Neural progenitor cell (in vitro differentiated cells): ENCODE data around the gene SCAPER. TPM values are rescaled to one million over a fixed set of nuclear protein-coding genes. Genes with fewer than 3 reads are reported as not detected.

Experiments used
- DNase-seq: peaks from one replicate; pipeline ENCODE4 v3.0.0-alpha.2; 2016; ENCODE audit warnings: low spot score
- H2AFZ ChIP-seq: fragments of 200-600 bp; sonication (generic); replicated peaks from 2 replicates; pipeline ENCODE4 v1.6.1; 2016; ENCODE audit warnings: antibody characterized with exemption
- H3F3A ChIP-seq: fragments of 200-600 bp; sonication (generic); 2 replicates; pipeline ENCODE4 v1.6.1; 2016; ENCODE audit warnings: antibody characterized with exemption, low read depth
- H3K27ac ChIP-seq: fragments of 200-600 bp; sonication (generic); 2 replicates; pipeline ENCODE4 v1.5.1; 2016; ENCODE audit warnings: mild to moderate bottlenecking
- H3K27me3 ChIP-seq: fragments of 200-600 bp; sonication (generic); 2 replicates; pipeline ENCODE4 v1.6.1; 2016; ENCODE audit warnings: mild to moderate bottlenecking, moderate library complexity
- H3K36me3 ChIP-seq: fragments of 200-600 bp; sonication (generic); 2 replicates; pipeline ENCODE4 v1.5.1; 2016
- H3K4me1 ChIP-seq: fragments of 200-600 bp; sonication (generic); 2 replicates; pipeline ENCODE4 v1.6.1; 2016; ENCODE audit warnings: mixed run types
- H3K4me2 ChIP-seq: fragments of 200-600 bp; sonication (generic); 2 replicates; pipeline ENCODE4 v1.6.1; 2016
- H3K4me3 ChIP-seq: fragments of 200-600 bp; sonication (generic); 2 replicates; pipeline ENCODE4 v1.5.1; 2016
- H3K79me2 ChIP-seq: fragments of 200-600 bp; sonication (generic); 2 replicates; pipeline ENCODE4 v1.6.1; 2016; ENCODE audit warnings: low read depth
- H3K9ac ChIP-seq: fragments of 200-600 bp; sonication (generic); 2 replicates; pipeline ENCODE4 v1.6.1; 2016
- H3K9me3 ChIP-seq: fragments of 200-600 bp; sonication (generic); 2 replicates; pipeline ENCODE4 v1.5.1; 2016; ENCODE audit warnings: low read depth
- H4K20me1 ChIP-seq: fragments of 200-600 bp; sonication (generic); 2 replicates; pipeline ENCODE4 v1.6.1; 2016; ENCODE audit warnings: low read depth
- H3K27ac Mint-ChIP-seq: 3 replicates; pipeline ENCODE4 v1.8.0; 2021; ENCODE audit warnings: mixed read lengths
- H3K27me3 Mint-ChIP-seq: 2 replicates; pipeline ENCODE4 v1.8.0; 2022; ENCODE audit warnings: low read depth, mild to moderate bottlenecking, inconsistent platforms, moderate library complexity, mixed read lengths; ENCODE audit not compliant: insufficient read depth
- H3K36me3 Mint-ChIP-seq: 3 replicates; pipeline ENCODE4 v1.8.0; 2021; ENCODE audit warnings: mixed read lengths
- H3K4me1 Mint-ChIP-seq: 3 replicates; pipeline ENCODE4 v1.8.0; 2021; ENCODE audit warnings: mixed read lengths
- H3K4me3 Mint-ChIP-seq: 3 replicates; pipeline ENCODE4 v1.8.0; 2021; ENCODE audit warnings: mild to moderate bottlenecking, moderate library complexity, mixed read lengths
- H3K9me3 Mint-ChIP-seq: 3 replicates; pipeline ENCODE4 v1.8.0; 2020; ENCODE audit warnings: mixed read lengths
- EZH2 ChIP-seq: fragments of 200-600 bp; sonication (generic); IDR thresholded peaks from 2 replicates; pipeline ENCODE4 v1.6.1; 2017; ENCODE audit warnings: antibody characterized with exemption, mild to moderate bottlenecking, moderate library complexity
- EZH2phosphoT487 ChIP-seq: fragments of 200-600 bp; sonication (generic); IDR thresholded peaks from 2 replicates; pipeline ENCODE4 v1.6.1; 2017; ENCODE audit warnings: antibody characterized with exemption
- total RNA-seq: library from RNA; depleted of rRNA; stranded (reverse); fragments of >200 nt; gene quantifications from 2 replicates; pipeline ENCODE4 v1.2.3, GENCODE V29; 2015; ENCODE audit warnings: low replicate concordance
- TF ChIP-seq, protein P1 (sequence below): fragments of 200-600 bp; sonication (generic); IDR thresholded peaks from 2 replicates; pipeline ENCODE4 v1.5.1; 2017; ENCODE audit warnings: antibody characterized with exemption, mild to moderate bottlenecking

The SCAPER gene
- total RNA-seq, 1 donor from 2014 or later: 20.4 TPM

DNA sequence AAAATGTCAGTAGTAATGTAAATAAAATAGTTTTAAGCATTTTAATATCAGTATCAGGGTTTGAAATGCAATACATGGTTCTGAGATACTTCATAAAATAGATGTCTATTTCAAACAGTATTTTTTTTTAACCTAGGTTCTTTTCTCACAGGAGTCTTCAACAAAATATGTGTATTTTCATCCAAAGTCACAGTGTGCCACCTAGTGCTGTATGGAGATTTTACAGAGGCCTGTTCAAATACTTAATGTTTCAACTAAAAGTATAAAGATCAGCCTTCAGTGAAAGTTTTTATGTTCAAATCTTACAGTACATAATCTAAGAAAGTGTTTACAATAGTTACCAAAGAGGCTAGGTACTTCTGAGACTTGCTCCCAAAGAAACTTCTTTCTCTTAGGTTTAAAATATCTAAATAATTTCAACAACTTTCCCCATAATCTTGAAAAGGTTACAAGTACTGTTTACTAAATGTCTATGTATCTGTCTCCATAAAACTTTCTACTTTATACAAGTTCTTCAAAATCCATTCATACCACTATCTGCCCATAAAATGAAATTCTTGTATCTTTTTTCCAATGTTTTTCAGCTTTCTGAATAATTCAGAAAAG, 38.3 kb downstream of the SCAPER start:
- TF ChIP-seq, protein P1, sequence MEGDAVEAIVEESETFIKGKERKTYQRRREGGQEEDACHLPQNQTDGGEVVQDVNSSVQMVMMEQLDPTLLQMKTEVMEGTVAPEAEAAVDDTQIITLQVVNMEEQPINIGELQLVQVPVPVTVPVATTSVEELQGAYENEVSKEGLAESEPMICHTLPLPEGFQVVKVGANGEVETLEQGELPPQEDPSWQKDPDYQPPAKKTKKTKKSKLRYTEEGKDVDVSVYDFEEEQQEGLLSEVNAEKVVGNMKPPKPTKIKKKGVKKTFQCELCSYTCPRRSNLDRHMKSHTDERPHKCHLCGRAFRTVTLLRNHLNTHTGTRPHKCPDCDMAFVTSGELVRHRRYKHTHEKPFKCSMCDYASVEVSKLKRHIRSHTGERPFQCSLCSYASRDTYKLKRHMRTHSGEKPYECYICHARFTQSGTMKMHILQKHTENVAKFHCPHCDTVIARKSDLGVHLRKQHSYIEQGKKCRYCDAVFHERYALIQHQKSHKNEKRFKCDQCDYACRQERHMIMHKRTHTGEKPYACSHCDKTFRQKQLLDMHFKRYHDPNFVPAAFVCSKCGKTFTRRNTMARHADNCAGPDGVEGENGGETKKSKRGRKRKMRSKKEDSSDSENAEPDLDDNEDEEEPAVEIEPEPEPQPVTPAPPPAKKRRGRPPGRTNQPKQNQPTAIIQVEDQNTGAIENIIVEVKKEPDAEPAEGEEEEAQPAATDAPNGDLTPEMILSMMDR: peak; percentile 69
- no peak for TF ChIP-seq EZH2phosphoT487
- H3K4me1 Mint-ChIP-seq: peaks cover 3% of the 10 kb centered on the region
- Histone ChIP-seq H3K9me3 (no peaks in the 10 kb centered on the region), H4K20me1 (no peaks in the 10 kb centered on the region), H3K79me2 (no peaks in the 10 kb centered on the region), H3K27me3 (no peaks in the 10 kb centered on the region), H3K27ac (no peak overlapping the region), H3F3A (peaks cover 4% of the 10 kb centered on the region), H3K4me1 (peaks cover 8% of the 10 kb centered on the region), H3K4me2 (no peak overlapping the region), H3K4me3 (no peak overlapping the region), H3K36me3 (no peaks in the 10 kb centered on the region), H3K9ac (no peak overlapping the region), H2AFZ (no peak overlapping the region)
- H3K27ac Mint-ChIP-seq: no peak overlapping the region
- no peaks in the 10 kb centered on the region for H3K36me3 Mint-ChIP-seq
- no peaks in the 10 kb centered on the region for H3K9me3 Mint-ChIP-seq
- H3K27me3 Mint-ChIP-seq: no peaks in the 10 kb centered on the region
- peak; percentile 37 for DNase-seq
- H3K4me3 Mint-ChIP-seq: no peak overlapping the region

DNA sequence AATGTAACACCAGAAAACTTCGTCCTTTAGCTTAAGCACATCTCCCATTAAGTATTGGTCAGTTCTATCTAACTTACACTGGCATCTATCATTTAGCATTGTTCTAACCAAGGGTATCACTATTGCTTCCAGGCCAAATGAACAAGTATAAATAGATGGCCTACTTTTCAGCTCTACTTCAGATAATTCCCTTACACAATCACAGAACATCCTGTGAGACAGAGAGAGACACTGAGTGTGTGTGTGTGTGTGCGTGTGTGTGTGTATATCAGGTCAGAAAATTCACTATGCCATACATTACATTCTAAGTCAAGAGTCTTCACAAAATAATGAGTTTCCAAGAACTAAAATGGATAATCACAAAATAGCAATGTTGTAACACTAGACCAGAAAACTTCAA, 39.1 kb downstream of the SCAPER start:
- H3K9ac ChIP-seq: no peak overlapping the region
- Mint-ChIP-seq H3K4me3 (no peak overlapping the region), H3K36me3 (no peaks in the 10 kb centered on the region), H3K27me3 (no peaks in the 10 kb centered on the region), H3K4me1 (peaks cover 5% of the 10 kb centered on the region), H3K9me3 (no peaks in the 10 kb centered on the region), H3K27ac (no peak overlapping the region)
- H3K36me3 ChIP-seq: no peaks in the 10 kb centered on the region
- no peaks in the 10 kb centered on the region for H3K27me3 ChIP-seq
- TF ChIP-seq EZH2phosphoT487 (no peak), EZH2 (no peak)
- TF ChIP-seq, protein P1: no peak
- H3F3A ChIP-seq: peaks cover 4% of the 10 kb centered on the region
- DNase-seq: no peak
- peaks cover 14% of the 10 kb centered on the region for H3K4me1 ChIP-seq
- no peaks in the 10 kb centered on the region for H4K20me1 ChIP-seq
- H3K27ac ChIP-seq: no peak overlapping the region
- H3K4me3 ChIP-seq: no peak overlapping the region
- H3K9me3 ChIP-seq: no peaks in the 10 kb centered on the region
- H3K4me2 ChIP-seq: no peak overlapping the region
- no peaks in the 10 kb centered on the region for H3K79me2 ChIP-seq
- no peak overlapping the region for H2AFZ ChIP-seq

DNA sequence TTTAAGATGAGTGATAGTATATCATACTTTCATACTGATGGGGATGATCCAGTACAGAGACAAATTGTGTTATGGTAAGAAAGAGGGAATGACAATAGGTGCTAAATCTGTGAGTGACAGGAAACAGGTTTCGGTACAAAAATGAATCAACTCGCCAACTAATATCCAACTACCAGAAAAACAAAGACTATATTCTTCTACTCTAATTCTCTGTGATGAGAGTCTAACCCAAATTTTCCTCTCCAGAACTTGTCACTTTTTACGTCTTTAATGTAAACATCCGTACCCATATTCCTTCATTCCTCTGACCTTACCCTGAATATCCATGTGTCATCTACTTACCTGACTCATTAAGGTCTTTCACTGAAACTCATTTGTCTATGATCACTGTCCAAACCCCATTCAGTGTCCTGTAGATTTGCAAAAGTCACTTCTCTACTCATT, 39.6 kb downstream of the SCAPER start:
- no peaks in the 10 kb centered on the region for H3K9me3 ChIP-seq
- H3K27ac ChIP-seq: no peak overlapping the region
- H3K4me3 ChIP-seq: no peak overlapping the region
- no peaks in the 10 kb centered on the region for H3K79me2 ChIP-seq
- no peak for TF ChIP-seq EZH2
- TF ChIP-seq, protein P1: no peak
- TF ChIP-seq EZH2phosphoT487: no peak
- Mint-ChIP-seq H3K4me1 (peaks cover 5% of the 10 kb centered on the region), H3K36me3 (no peaks in the 10 kb centered on the region), H3K27ac (no peak overlapping the region), H3K27me3 (no peaks in the 10 kb centered on the region), H3K9me3 (no peaks in the 10 kb centered on the region), H3K4me3 (no peak overlapping the region)
- no peaks in the 10 kb centered on the region for H3K27me3 ChIP-seq
- peaks cover 4% of the 10 kb centered on the region for H3F3A ChIP-seq
- DNase-seq: no peak
- no peak overlapping the region for H3K4me2 ChIP-seq
- no peaks in the 10 kb centered on the region for H4K20me1 ChIP-seq
- H2AFZ ChIP-seq: no peak overlapping the region
- H3K4me1 ChIP-seq: peaks cover 14% of the 10 kb centered on the region
- H3K36me3 ChIP-seq: no peaks in the 10 kb centered on the region
- H3K9ac ChIP-seq: no peak overlapping the region
